Breast epithelium (tissue), 3 donors: ENCODE measurements around the gene ACAD11.

ENCODE experiments used
- POLR2A ChIP-seq: fragments of 450-650 bp; IDR thresholded peaks from one replicate; pipeline ENCODE4 v1.6.1; 2016; ENCODE audit warnings: antibody characterized with exemption, mild to moderate bottlenecking, moderate library complexity
- POLR2AphosphoS5 ChIP-seq, 3 donors: sonication (generic); formaldehyde crosslinking; IDR thresholded peaks; one replicate each; pipeline ENCODE4 v1.6.1; 2017; ENCODE audit warnings: antibody characterized with exemption in 3 of 3
- TF ChIP-seq, protein P1 (sequence below), 3 donors: fragments of 450-650 bp; IDR thresholded peaks; one replicate each; pipeline ENCODE4 v1.5.1; 2016 to 2017; ENCODE audit warnings: antibody characterized with exemption in 3 of 3, mild to moderate bottlenecking in 3 of 3, moderate library complexity in 3 of 3

- TF ChIP-seq, protein P1, sequence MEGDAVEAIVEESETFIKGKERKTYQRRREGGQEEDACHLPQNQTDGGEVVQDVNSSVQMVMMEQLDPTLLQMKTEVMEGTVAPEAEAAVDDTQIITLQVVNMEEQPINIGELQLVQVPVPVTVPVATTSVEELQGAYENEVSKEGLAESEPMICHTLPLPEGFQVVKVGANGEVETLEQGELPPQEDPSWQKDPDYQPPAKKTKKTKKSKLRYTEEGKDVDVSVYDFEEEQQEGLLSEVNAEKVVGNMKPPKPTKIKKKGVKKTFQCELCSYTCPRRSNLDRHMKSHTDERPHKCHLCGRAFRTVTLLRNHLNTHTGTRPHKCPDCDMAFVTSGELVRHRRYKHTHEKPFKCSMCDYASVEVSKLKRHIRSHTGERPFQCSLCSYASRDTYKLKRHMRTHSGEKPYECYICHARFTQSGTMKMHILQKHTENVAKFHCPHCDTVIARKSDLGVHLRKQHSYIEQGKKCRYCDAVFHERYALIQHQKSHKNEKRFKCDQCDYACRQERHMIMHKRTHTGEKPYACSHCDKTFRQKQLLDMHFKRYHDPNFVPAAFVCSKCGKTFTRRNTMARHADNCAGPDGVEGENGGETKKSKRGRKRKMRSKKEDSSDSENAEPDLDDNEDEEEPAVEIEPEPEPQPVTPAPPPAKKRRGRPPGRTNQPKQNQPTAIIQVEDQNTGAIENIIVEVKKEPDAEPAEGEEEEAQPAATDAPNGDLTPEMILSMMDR (IDR thresholded peaks at IDR 0.05) = no peak
- TF ChIP-seq POLR2A (no peak), POLR2AphosphoS5 (IDR thresholded peaks at IDR 0.05) (no peak)
Observed at GRCh38 chr3:132593241-132593946, 66.2 kb downstream of the ACAD11 start.
